PC-3 (cell line): ENCODE measurements around the gene RNF114. TPM values are rescaled to one million over a fixed set of nuclear protein-coding genes. Genes with fewer than 3 reads are reported as not detected.

ENCODE experiments used
- ATAC-seq: fragments of 200-7000 bp; cut with Tn5 transposase; 2 replicates; pipeline ENCODE4 v1.9.1; 2020; ENCODE audit warnings: mild to moderate bottlenecking, moderate library complexity
- BruUV-seq: library from RNA; stranded (reverse); fragments of 400-500 nt; replicated peaks from 2 replicates; lab custom pipeline; 2021; lab: Mats Ljungman, UMichigan
- CTCF ChIA-PET: fragments of 300-600 bp; sonication (Branson Sonifier 250); formaldehyde crosslinking; loops from one replicate; lab custom pipeline; 2022; ENCODE audit warnings: antibody characterized with exemption; lab: Charles Lee
- POLR2A ChIA-PET: fragments of 300-600 bp; sonication (Branson Sonifier 250); formaldehyde crosslinking; loops from one replicate; lab custom pipeline; 2022; ENCODE audit warnings: antibody characterized with exemption; ENCODE audit not compliant: unreplicated experiment; lab: Charles Lee
- DNase-seq: peaks from one replicate; pipeline ENCODE4 v3.0.0-alpha.2; 2015
- H2AFZ ChIP-seq: fragments of 300-600 bp; sonication (generic); 2 replicates; pipeline ENCODE4 v1.6.0; 2016; ENCODE audit warnings: antibody characterized with exemption, low read length
- H3F3A ChIP-seq: fragments of 300-600 bp; sonication (generic); one replicate; pipeline ENCODE4 v1.6.0; 2017; ENCODE audit warnings: antibody characterized with exemption, low read length, control low read depth, mild to moderate bottlenecking; ENCODE audit not compliant: unreplicated experiment
- H3K27ac ChIP-seq: fragments of 300-600 bp; sonication (generic); 2 replicates; pipeline ENCODE4 v1.5.1; 2016; ENCODE audit warnings: mild to moderate bottlenecking, low read length
- H3K27me3 ChIP-seq: fragments of 300-600 bp; sonication (generic); 2 replicates; pipeline ENCODE4 v1.6.1; 2016; ENCODE audit warnings: low read length, mixed read lengths
- H3K36me3 ChIP-seq: fragments of 300-600 bp; sonication (generic); 2 replicates; pipeline ENCODE4 v1.6.1; 2016; ENCODE audit warnings: low read depth, mixed run types, low read length, mixed read lengths
- H3K4me1 ChIP-seq: fragments of 300-600 bp; sonication (generic); 2 replicates; pipeline ENCODE4 v1.5.1; 2016; ENCODE audit warnings: low read length; ENCODE audit not compliant: insufficient read depth
- H3K4me2 ChIP-seq: fragments of 300-600 bp; sonication (generic); 2 replicates; pipeline ENCODE4 v1.6.0; 2016; ENCODE audit warnings: low read length
- H3K4me3 ChIP-seq: fragments of 300-600 bp; sonication (generic); 2 replicates; pipeline ENCODE4 v1.5.1; 2016; ENCODE audit warnings: mild to moderate bottlenecking, low read length, mixed read lengths
- H3K79me2 ChIP-seq: fragments of 300-600 bp; sonication (generic); 2 replicates; pipeline ENCODE4 v1.6.1; 2017; ENCODE audit warnings: low read length, mixed read lengths
- H3K9ac ChIP-seq: fragments of 300-600 bp; sonication (generic); 2 replicates; pipeline ENCODE4 v1.6.0; 2016; ENCODE audit warnings: mild to moderate bottlenecking, low read length
- H3K9me2 ChIP-seq: fragments of 300-600 bp; sonication (generic); replicated peaks from 2 replicates; pipeline ENCODE4 v1.6.1; 2016; ENCODE audit warnings: mixed run types, low read length, mixed read lengths
- H3K9me3 ChIP-seq: fragments of 300-600 bp; sonication (generic); 2 replicates; pipeline ENCODE4 v1.6.1; 2016; ENCODE audit warnings: low read length, mixed read lengths
- H4K20me1 ChIP-seq: fragments of 300-600 bp; sonication (generic); 2 replicates; pipeline ENCODE4 v1.6.1; 2016; ENCODE audit warnings: low read length, mixed read lengths
- EZH2 ChIP-seq: fragments of 300-600 bp; sonication (generic); IDR thresholded peaks from one replicate; pipeline ENCODE4 v1.6.1; 2017; ENCODE audit warnings: antibody characterized with exemption, mild to moderate bottlenecking, low read length; ENCODE audit not compliant: unreplicated experiment
- EZH2phosphoT487 ChIP-seq: fragments of 300-600 bp; sonication (generic); IDR thresholded peaks from 2 replicates; pipeline ENCODE4 v1.6.1; 2018; ENCODE audit warnings: mild to moderate bottlenecking, antibody characterized with exemption, low read length, borderline replicate concordance
- intact Hi-C: fragments of 100-400 bp; cut with micrococcal nuclease; formaldehyde crosslinking; loops from 2 replicates; pipeline ENCODE4 v1.9.0; 2023
- total RNA-seq: library from RNA; depleted of rRNA; stranded (reverse); fragments of >200 nt; gene quantifications from 2 replicates; pipeline ENCODE4 v1.2.3, GENCODE V29; 2014
- TF ChIP-seq, protein P1 (sequence below): fragments of 300-600 bp; sonication (generic); conservative IDR thresholded peaks from 2 replicates; pipeline ENCODE4 v1.5.1; 2017; ENCODE audit warnings: antibody characterized with exemption, low read depth, mild to moderate bottlenecking, low read length

The RNF114 gene
- total RNA-seq, 1 experiment from 2014 or later = 133 TPM

DNA sequence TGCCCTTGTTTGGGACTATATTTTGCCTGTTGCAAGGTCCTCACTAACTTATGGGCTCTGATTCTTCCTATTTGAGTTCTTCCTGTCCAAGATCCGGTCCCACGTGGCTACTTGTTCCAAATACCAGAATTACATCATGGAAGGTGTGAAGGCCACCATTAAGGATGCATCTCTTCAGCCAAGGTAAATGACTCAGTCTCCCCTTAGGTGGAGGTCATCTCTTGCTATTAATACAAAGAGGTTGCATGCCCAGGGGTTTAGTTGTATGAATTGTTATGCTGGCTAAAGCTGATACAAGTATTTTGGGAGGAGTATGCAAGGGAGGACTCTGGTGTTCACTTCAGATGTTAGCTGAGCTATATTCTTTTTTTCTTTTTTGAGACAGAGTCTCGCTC is 9.1 kb downstream of the RNF114 start:
- ChIA-PET CTCF (no interaction called here), POLR2A (interaction anchor here (0.6 kb wide), 1 partner anchor 35 kb away, joined by 3 read pairs; no protein-coding TSS in a partner anchor)
- Histone ChIP-seq H3K9ac (no peak overlapping the region), H3K4me3 (no peak overlapping the region), H2AFZ (no peak overlapping the region), H3K27me3 (no peaks in the 10 kb centered on the region), H4K20me1 (no peaks in the 10 kb centered on the region), H3K79me2 (peaks cover 44% of the 10 kb centered on the region), H3K9me3 (no peaks in the 10 kb centered on the region), H3K4me1 (peaks cover 18% of the 10 kb centered on the region), H3K36me3 (peaks cover 56% of the 10 kb centered on the region), H3K4me2 (no peak overlapping the region), H3K27ac (no peak overlapping the region), H3K9me2 (no peaks in the 10 kb centered on the region), H3F3A (no peaks in the 10 kb centered on the region)
- DNase-seq = no peak
- intact Hi-C loops = no loop called here
- ATAC-seq = no peak
- no TSS peak for BruUV-seq
- no peak for TF ChIP-seq EZH2phosphoT487
- TF ChIP-seq EZH2 = no peak

DNA sequence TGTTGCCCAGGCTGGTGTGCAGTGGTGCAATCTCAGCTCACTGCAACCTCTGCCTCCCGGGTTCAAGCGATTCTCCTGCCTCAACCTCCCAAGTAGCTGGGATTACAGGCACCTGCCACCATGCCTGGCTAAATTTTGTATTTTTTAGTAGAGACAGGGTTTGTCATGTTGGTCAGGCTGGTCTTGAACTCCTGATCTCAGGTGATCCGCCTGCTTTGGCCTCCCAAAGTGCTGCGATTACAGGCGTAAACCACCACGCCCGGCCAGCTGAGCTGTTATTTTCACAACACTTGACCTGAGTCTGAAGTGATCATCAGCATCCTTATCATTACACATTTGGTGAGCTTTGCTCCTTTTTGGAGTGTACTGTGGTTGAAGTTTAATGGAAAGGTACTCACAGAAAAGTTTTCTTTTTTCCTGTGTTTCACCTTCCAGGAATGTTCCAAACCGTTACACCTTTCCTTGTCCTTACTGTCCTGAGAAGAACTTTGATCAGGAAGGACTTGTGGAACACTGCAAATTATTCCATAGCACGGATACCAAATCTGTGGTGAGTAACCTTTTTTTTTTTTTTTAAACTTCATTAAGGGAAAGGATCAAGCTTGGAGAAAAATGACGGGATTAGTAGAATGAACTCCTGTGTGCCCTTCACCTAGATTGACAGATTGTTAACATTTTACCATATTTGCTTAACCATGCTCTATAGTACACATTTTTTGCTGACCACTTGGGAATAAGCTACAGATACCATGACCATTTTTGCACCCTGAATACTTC is 9.7 kb downstream of the RNF114 start:
- H3K36me3 ChIP-seq = peaks cover 60% of the 10 kb centered on the region
- intact Hi-C loops = no loop called here
- H3K9me3 ChIP-seq = no peaks in the 10 kb centered on the region
- no peaks in the 10 kb centered on the region for H4K20me1 ChIP-seq
- H2AFZ ChIP-seq = no peak overlapping the region
- no TSS peak for BruUV-seq
- TF ChIP-seq EZH2 (no peak), EZH2phosphoT487 (no peak)
- TF ChIP-seq, protein P1, sequence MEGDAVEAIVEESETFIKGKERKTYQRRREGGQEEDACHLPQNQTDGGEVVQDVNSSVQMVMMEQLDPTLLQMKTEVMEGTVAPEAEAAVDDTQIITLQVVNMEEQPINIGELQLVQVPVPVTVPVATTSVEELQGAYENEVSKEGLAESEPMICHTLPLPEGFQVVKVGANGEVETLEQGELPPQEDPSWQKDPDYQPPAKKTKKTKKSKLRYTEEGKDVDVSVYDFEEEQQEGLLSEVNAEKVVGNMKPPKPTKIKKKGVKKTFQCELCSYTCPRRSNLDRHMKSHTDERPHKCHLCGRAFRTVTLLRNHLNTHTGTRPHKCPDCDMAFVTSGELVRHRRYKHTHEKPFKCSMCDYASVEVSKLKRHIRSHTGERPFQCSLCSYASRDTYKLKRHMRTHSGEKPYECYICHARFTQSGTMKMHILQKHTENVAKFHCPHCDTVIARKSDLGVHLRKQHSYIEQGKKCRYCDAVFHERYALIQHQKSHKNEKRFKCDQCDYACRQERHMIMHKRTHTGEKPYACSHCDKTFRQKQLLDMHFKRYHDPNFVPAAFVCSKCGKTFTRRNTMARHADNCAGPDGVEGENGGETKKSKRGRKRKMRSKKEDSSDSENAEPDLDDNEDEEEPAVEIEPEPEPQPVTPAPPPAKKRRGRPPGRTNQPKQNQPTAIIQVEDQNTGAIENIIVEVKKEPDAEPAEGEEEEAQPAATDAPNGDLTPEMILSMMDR = no peak
- H3K4me3 ChIP-seq = no peak overlapping the region
- CTCF ChIA-PET = no interaction called here
- no peak overlapping the region for H3K4me2 ChIP-seq
- H3K4me1 ChIP-seq = peaks cover 24% of the 10 kb centered on the region
- no peak for ATAC-seq
- H3K27me3 ChIP-seq = no peaks in the 10 kb centered on the region
- H3F3A ChIP-seq = peaks cover 2% of the 10 kb centered on the region
- H3K9ac ChIP-seq = no peak overlapping the region
- no peaks in the 10 kb centered on the region for H3K9me2 ChIP-seq
- no peak for DNase-seq
- POLR2A ChIA-PET = interaction anchor here (0.6 kb wide), 1 partner anchor 35 kb away, joined by 3 read pairs; no protein-coding TSS in a partner anchor
- no peak overlapping the region for H3K27ac ChIP-seq
- H3K79me2 ChIP-seq = peaks cover 38% of the 10 kb centered on the region

DNA sequence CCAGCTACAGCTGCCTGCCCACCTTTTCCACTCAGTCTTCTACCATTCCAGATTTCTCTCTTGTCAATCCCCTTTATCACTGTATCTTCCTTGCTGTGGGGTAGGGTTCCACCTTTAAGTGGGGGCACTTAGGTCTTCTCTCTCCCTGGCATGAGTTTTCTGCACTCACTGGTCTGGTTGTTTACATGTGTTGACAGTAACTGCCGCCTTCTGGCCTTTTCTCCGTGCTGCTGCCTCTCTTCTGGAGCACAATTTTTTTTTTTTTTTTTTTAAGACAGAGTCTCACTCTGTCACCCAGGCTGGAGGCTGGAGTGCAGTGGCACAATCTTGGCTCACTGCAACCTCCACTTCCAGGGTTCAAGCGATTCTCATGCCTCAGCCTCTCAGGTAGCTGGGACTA is 12.0 kb downstream of the RNF114 start:
- no peak overlapping the region for H3K9ac ChIP-seq
- no peaks in the 10 kb centered on the region for H3K9me3 ChIP-seq
- peaks cover 56% of the 10 kb centered on the region for H3K36me3 ChIP-seq
- CTCF ChIA-PET = no interaction called here
- ATAC-seq = no peak
- peak overlapping the region; percentile 50 for H3K27ac ChIP-seq
- no peaks in the 10 kb centered on the region for H3K27me3 ChIP-seq
- intact Hi-C loops = no loop called here
- peaks cover 4% of the 10 kb centered on the region for H3F3A ChIP-seq
- peaks cover 27% of the 10 kb centered on the region for H3K79me2 ChIP-seq
- no TSS peak for BruUV-seq
- H3K4me1 ChIP-seq = peaks cover 33% of the 10 kb centered on the region
- H2AFZ ChIP-seq = no peak overlapping the region
- H3K9me2 ChIP-seq = no peaks in the 10 kb centered on the region
- no peak overlapping the region for H3K4me3 ChIP-seq
- POLR2A ChIA-PET = no interaction called here
- DNase-seq = no peak
- no peak for TF ChIP-seq EZH2
- TF ChIP-seq, protein P1 = no peak
- TF ChIP-seq EZH2phosphoT487 = no peak
- H3K4me2 ChIP-seq = no peak overlapping the region
- H4K20me1 ChIP-seq = no peaks in the 10 kb centered on the region
